Loucy (cell line): ENCODE measurements around the gene RHCE.
"Not testable (repeated sequence)": the region's sequence is repeated elsewhere in the genome, so short reads cannot be mapped to it uniquely, and the experiment has no call there.

ENCODE experiments used
- H2AFZ ChIP-seq: fragments of 200-600 bp; sonication (generic); 2 replicates; pipeline ENCODE4 v1.6.0; 2016; ENCODE audit warnings: antibody characterized with exemption, mild to moderate bottlenecking, low read length, moderate library complexity
- H3F3A ChIP-seq: fragments of 200-600 bp; 2 replicates; pipeline ENCODE4 v1.6.0; 2016; ENCODE audit warnings: antibody characterized with exemption, low read depth, mild to moderate bottlenecking
- H3K27me3 ChIP-seq: fragments of 200-600 bp; sonication (generic); 2 replicates; pipeline ENCODE4 v1.6.1; 2014; ENCODE audit warnings: low read length, mild to moderate bottlenecking; ENCODE audit not compliant: insufficient read depth, poor library complexity, severe bottlenecking
- H3K36me3 ChIP-seq: fragments of 200-600 bp; sonication (generic); 2 replicates; pipeline ENCODE4 v1.6.1; 2016; ENCODE audit warnings: low read length; ENCODE audit not compliant: insufficient read depth
- H3K4me1 ChIP-seq: fragments of 200-600 bp; sonication (generic); 2 replicates; pipeline ENCODE4 v1.5.1; 2014; ENCODE audit warnings: low read length, mild to moderate bottlenecking; ENCODE audit not compliant: insufficient read depth, poor library complexity, severe bottlenecking
- H3K4me2 ChIP-seq: fragments of 200-600 bp; sonication (generic); 2 replicates; pipeline ENCODE4 v1.6.0; 2014; ENCODE audit warnings: antibody characterized with exemption, low read length, low read depth, mild to moderate bottlenecking; ENCODE audit not compliant: poor library complexity, severe bottlenecking
- H3K4me3 ChIP-seq: fragments of 200-600 bp; sonication (generic); 2 replicates; pipeline ENCODE4 v1.5.1; 2014; ENCODE audit warnings: low read length, mild to moderate bottlenecking, mixed read lengths; ENCODE audit not compliant: poor library complexity, severe bottlenecking
- H3K79me2 ChIP-seq: fragments of 200-600 bp; sonication (generic); 2 replicates; pipeline ENCODE4 v1.6.1; 2014; ENCODE audit warnings: low read length; ENCODE audit not compliant: insufficient read depth
- H3K9ac ChIP-seq: fragments of 200-600 bp; sonication (generic); 2 replicates; pipeline ENCODE4 v1.6.0; 2014; ENCODE audit warnings: mild to moderate bottlenecking, low read depth, low read length, moderate library complexity; ENCODE audit not compliant: poor library complexity, severe bottlenecking
- H3K9me2 ChIP-seq: fragments of 200-600 bp; sonication (generic); replicated peaks from 2 replicates; pipeline ENCODE4 v1.6.1; 2016; ENCODE audit warnings: low read depth, low read length, mixed read lengths
- H3K9me3 ChIP-seq: fragments of 200-600 bp; sonication (generic); 2 replicates; pipeline ENCODE4 v1.6.1; 2014; ENCODE audit warnings: mild to moderate bottlenecking, antibody characterized with exemption, low read length, low read depth; ENCODE audit not compliant: insufficient read depth
- H4K20me1 ChIP-seq: fragments of 200-600 bp; sonication (generic); 2 replicates; pipeline ENCODE4 v1.6.0; 2014; ENCODE audit warnings: antibody characterized with exemption, low read length, mild to moderate bottlenecking; ENCODE audit not compliant: insufficient read depth, poor library complexity, severe bottlenecking
- CTCF ChIP-seq: fragments of 200-600 bp; sonication (generic); conservative IDR thresholded peaks from 2 replicates; pipeline ENCODE4 v1.5.1; 2014; ENCODE audit warnings: mild to moderate bottlenecking, antibody characterized with exemption, low read length
- EZH2phosphoT487 ChIP-seq: fragments of 200-600 bp; IDR thresholded peaks from 2 replicates; pipeline ENCODE4 v1.6.1; 2018; ENCODE audit warnings: antibody characterized with exemption, mild to moderate bottlenecking, moderate library complexity, borderline replicate concordance

The RHCE gene

GRCh38 chr1:25338986-25339385 is 81.6 kb downstream of the RHCE start:
- peak overlapping the region; percentile 86; the same call in 1 of the 2 replicates for H2AFZ ChIP-seq

GRCh38 chr1:25338188-25338981 is 82.2 kb downstream of the RHCE start, which contains the start of gene TMEM50A:
Gene TMEM50A, plus strand, starts transcription at chr1:25338334. Its CDS starts 2,153 bp downstream, at chr1:25340487.
- H3K79me2 ChIP-seq, result peaks cover 58% of the 10 kb centered on the region
- peak within 1 kb of the TSS; percentile 86 for H2AFZ ChIP-seq
- no peaks in the 10 kb centered on the region for H3K9me3 ChIP-seq
- TF ChIP-seq CTCF, result no peak
- TF ChIP-seq EZH2phosphoT487, result no peak
- no peaks in the 10 kb centered on the region for H3K27me3 ChIP-seq
- peaks cover 38% of the 10 kb centered on the region for H3K4me1 ChIP-seq
- H3K4me3 ChIP-seq, result peak within 1 kb of the TSS; percentile 89
- H3F3A ChIP-seq, result no peaks in the 10 kb centered on the region
- peak within 1 kb of the TSS; percentile 98 for H3K4me2 ChIP-seq
- H3K36me3 ChIP-seq, result peaks cover 6% of the 10 kb centered on the region; the same call in 1 of the 2 replicates
- H3K9ac ChIP-seq, result peak within 1 kb of the TSS; percentile 87
- H3K9me2 ChIP-seq, result no peaks in the 10 kb centered on the region
- peaks cover 45% of the 10 kb centered on the region for H4K20me1 ChIP-seq

More at GRCh38 chr1:25338986-25339385, 81.6 kb downstream of the RHCE start:
- peak overlapping the region; percentile 87 for H3K9ac ChIP-seq
- peaks cover 64% of the 10 kb centered on the region for H3K79me2 ChIP-seq
- peaks cover 45% of the 10 kb centered on the region for H4K20me1 ChIP-seq
- peak overlapping the region; percentile 89 for H3K4me3 ChIP-seq
- H3K27me3 ChIP-seq, result no peaks in the 10 kb centered on the region
- H3K4me1 ChIP-seq, result peaks cover 38% of the 10 kb centered on the region
- peaks cover 12% of the 10 kb centered on the region; the same call in 1 of the 2 replicates for H3K36me3 ChIP-seq
- H3K9me2 ChIP-seq, result no peaks in the 10 kb centered on the region
- peak overlapping the region; percentile 98 for H3K4me2 ChIP-seq
- no peaks in the 10 kb centered on the region for H3F3A ChIP-seq
- no peaks in the 10 kb centered on the region for H3K9me3 ChIP-seq
- TF ChIP-seq EZH2phosphoT487 (no peak), CTCF (no peak)

- peaks cover 32% of the 10 kb centered on the region for H3K4me1 ChIP-seq
- H3F3A ChIP-seq, H3K27me3 ChIP-seq, H3K9me2 ChIP-seq, H3K36me3 ChIP-seq, H3K9me3 ChIP-seq: not testable (repeated sequence)
- peaks cover 38% of the 10 kb centered on the region for H4K20me1 ChIP-seq
- peak overlapping the region; percentile 89 for H3K4me3 ChIP-seq
- H3K4me2 ChIP-seq, result peak overlapping the region; percentile 37
- peaks cover 53% of the 10 kb centered on the region for H3K79me2 ChIP-seq
- H3K9ac ChIP-seq, result peak overlapping the region; percentile 87
- H2AFZ ChIP-seq, result peak overlapping the region; percentile 64; the same call in 1 of the 2 replicates
Observed at GRCh38 chr1:25337483-25338187, 83.0 kb downstream of the RHCE start.
